Bronchial epithelial cell (primary cell): ENCODE data around the gene STAT6. TPM values are rescaled to one million over a fixed set of nuclear protein-coding genes. Genes with fewer than 3 reads are reported as not detected.

Experiments used
- DNase-seq: peaks from one replicate; pipeline ENCODE4 v3.0.0-alpha.2; 2010; ENCODE audit warnings: low read depth
- FAIRE-seq: peaks from 2 replicates; lab custom pipeline; 2011; peaks lifted over from hg19 to GRCh38; lab: Jason Lieb, UNC
- H3K27me3 ChIP-seq: 2 replicates; pipeline ENCODE4 v1.5.1; 2011; ENCODE audit warnings: low read length; ENCODE audit not compliant: control insufficient read depth, insufficient read depth
- H3K36me3 ChIP-seq: 2 replicates; pipeline ENCODE4 v1.5.1; 2011; ENCODE audit warnings: low read length; ENCODE audit not compliant: control insufficient read depth, insufficient read depth
- H3K4me3 ChIP-seq: 2 replicates; pipeline ENCODE4 v1.5.1; 2011; ENCODE audit warnings: mild to moderate bottlenecking, low read depth, low read length, control low read depth
- CTCF ChIP-seq: IDR thresholded peaks from 2 replicates; pipeline ENCODE4 v1.5.1; 2011; ENCODE audit warnings: mild to moderate bottlenecking, moderate library complexity, low read length, control low read depth, inconsistent platforms; ENCODE audit not compliant: insufficient read depth, severe bottlenecking
- total RNA-seq: library from RNA; depleted of rRNA; stranded (reverse); fragments of >200 nt; gene quantifications from 2 replicates; pipeline ENCODE4 v1.2.1, GENCODE V29; 2014

The STAT6 gene
- total RNA-seq, 1 donor from 2014 or later = 30.8 TPM

- DNase-seq = no peak
- peaks cover 5% of the 10 kb centered on the region for H3K27me3 ChIP-seq
- no peaks in the 10 kb centered on the region for H3K36me3 ChIP-seq
- no peak for FAIRE-seq
- H3K4me3 ChIP-seq = no peak overlapping the region
- TF ChIP-seq CTCF = no peak
Observed at GRCh38 chr12:57046947-57047890, 63.9 kb downstream of the STAT6 start.

- no peaks in the 10 kb centered on the region for H3K36me3 ChIP-seq
- DNase-seq (no peak), FAIRE-seq (no peak)
- H3K4me3 ChIP-seq = no peak overlapping the region
- TF ChIP-seq CTCF = no peak
- peaks cover 8% of the 10 kb centered on the region for H3K27me3 ChIP-seq
Observed at GRCh38 chr12:57046086-57046791, 64.9 kb downstream of the STAT6 start.

Other genes with a start within 250 kb of the STAT6 start
- 0.26 and 4.9 TPM in 2 replicates for gene SDR9C7, start 177.0 kb downstream of the STAT6 start, total RNA-seq
- 0.51 and 1.6 TPM in 2 replicates for gene RDH16, start 153.8 kb downstream of the STAT6 start, total RNA-seq
- 5.2 and 5.5 TPM in 2 replicates for gene ZBTB39, start 104.8 kb downstream of the STAT6 start, total RNA-seq
- gene TAC3, start 94.8 kb downstream of the STAT6 start, total RNA-seq = not detected in 2 replicates
- gene MYO1A, start 61.2 kb downstream of the STAT6 start, total RNA-seq = under 0.01 and 0.13 TPM in 2 replicates
- gene NEMP1, start 32.6 kb downstream of the STAT6 start, total RNA-seq = 4.2 and 5.2 TPM in 2 replicates
- 33.0 and 40.5 TPM in 2 replicates for gene NAB2, start 22.2 kb downstream of the STAT6 start, total RNA-seq
- gene LRP1, start 17.1 kb upstream of the STAT6 start, total RNA-seq = 24.5 and 44.2 TPM in 2 replicates
- not detected in 2 replicates for gene LRP1-AS, start 36.3 kb upstream of the STAT6 start, total RNA-seq
- 0.53 and 1.9 TPM in 2 replicates for gene NXPH4, start 105.4 kb upstream of the STAT6 start, total RNA-seq
- gene SHMT2, start 118.3 kb upstream of the STAT6 start, total RNA-seq = 357 and 413 TPM in 2 replicates
- 0.26 and 0.51 TPM in 2 replicates for gene STAC3, start 139.8 kb upstream of the STAT6 start, total RNA-seq